Measurements from ENCODE around the gene CAMK1D. TPM values are rescaled to one million over a fixed set of nuclear protein-coding genes. Genes with fewer than 3 reads are reported as not detected.

CAMK1D gene
- polyA plus RNA-seq, 1 donor (not counting 4 experiments of a cell fraction or from before 2014, with no cell fraction given) = 0.76 TPM

- Histone ChIP-seq H3K27me3 (ENCODE audit: control insufficient read depth, extremely low read depth, insufficient read depth, low read length) (peaks cover 6% of the 10 kb centered on the region), H3K4me3 (ENCODE audit: control insufficient read depth in 2 of 3, extremely low read depth in 1 of 3, insufficient read depth in 2 of 3, low read depth in 1 of 3, low read length in 3 of 3) (no peak overlapping the region), H3K9me3 (ENCODE audit: control insufficient read depth, low read depth, low read length) (no peaks in the 10 kb centered on the region), H2AFZ (ENCODE audit: control insufficient read depth, low read length) (no peak overlapping the region), H4K20me1 (ENCODE audit: control insufficient read depth, extremely low read depth, insufficient read depth, low read length) (no peaks in the 10 kb centered on the region), H3K9me1 (ENCODE audit: control insufficient read depth, extremely low read depth, insufficient read depth, low read length) (no peaks in the 10 kb centered on the region), H3K9ac (ENCODE audit: control insufficient read depth, extremely low read depth, insufficient read depth, low read length) (no peak overlapping the region), H3K36me3 (ENCODE audit: control insufficient read depth in 2 of 2, extremely low read depth in 1 of 2, insufficient read depth in 2 of 2, low read length in 2 of 2) (no peaks in the 10 kb centered on the region), H3K4me1 (ENCODE audit: control insufficient read depth, extremely low read depth, insufficient read depth, low read length) (no peaks in the 10 kb centered on the region), H3K79me2 (ENCODE audit: control insufficient read depth, insufficient read depth, low read length) (no peaks in the 10 kb centered on the region), H3K4me2 (ENCODE audit: control insufficient read depth, extremely low read depth, insufficient read depth, low read depth, low read length) (no peak overlapping the region), H3K27ac (ENCODE audit: control insufficient read depth, insufficient read depth, low read length) (no peak overlapping the region)
- no peak for FAIRE-seq
- DNase-seq (ENCODE audit: low read depth, low spot score) = no peak
- no peak for TF ChIP-seq CTCF (optimal IDR thresholded peaks at IDR 0.05 in 1 of 3, IDR thresholded peaks at IDR 0.05 in 1 of 3, conservative IDR thresholded peaks at IDR 0.05 in 1 of 3; ENCODE audit: extremely low read depth in 1 of 3, insufficient read depth in 2 of 3, low read length in 3 of 3)
- no peak for TF ChIP-seq EZH2 (IDR thresholded peaks at IDR 0.05; ENCODE audit: low read length)
- dilution Hi-C loops (cut with MboI; ENCODE audit: extremely low pct_ligation_motif_present, low sequenced_read_pairs) = no loop called here
Observed at GRCh38 chr10:12428447-12429135, 79.2 kb downstream of the CAMK1D start.

- FAIRE-seq = no peak
- H4K20me1 ChIP-seq (ENCODE audit: control insufficient read depth, extremely low read depth, insufficient read depth, low read length) = no peaks in the 10 kb centered on the region
Observed at GRCh38 chr10:12430406-12430982, 81.1 kb downstream of the CAMK1D start.

More at GRCh38 chr10:12430406-12430982, 81.1 kb downstream of the CAMK1D start:
- Histone ChIP-seq H3K9me1 (ENCODE audit: control insufficient read depth, extremely low read depth, insufficient read depth, low read length) (no peaks in the 10 kb centered on the region), H3K79me2 (ENCODE audit: control insufficient read depth, insufficient read depth, low read length) (no peaks in the 10 kb centered on the region), H3K4me2 (ENCODE audit: control insufficient read depth, extremely low read depth, insufficient read depth, low read depth, low read length) (no peak overlapping the region), H2AFZ (ENCODE audit: control insufficient read depth, low read length) (no peak overlapping the region), H3K9me3 (ENCODE audit: control insufficient read depth, low read depth, low read length) (no peaks in the 10 kb centered on the region), H3K36me3 (ENCODE audit: control insufficient read depth in 2 of 2, extremely low read depth in 1 of 2, insufficient read depth in 2 of 2, low read length in 2 of 2) (no peaks in the 10 kb centered on the region), H3K4me1 (ENCODE audit: control insufficient read depth, extremely low read depth, insufficient read depth, low read length) (no peaks in the 10 kb centered on the region), H3K27me3 (ENCODE audit: control insufficient read depth, extremely low read depth, insufficient read depth, low read length) (peaks cover 7% of the 10 kb centered on the region), H3K27ac (ENCODE audit: control insufficient read depth, insufficient read depth, low read length) (no peak overlapping the region), H3K4me3 (ENCODE audit: control insufficient read depth in 2 of 3, extremely low read depth in 1 of 3, insufficient read depth in 2 of 3, low read depth in 1 of 3, low read length in 3 of 3) (no peak overlapping the region), H3K9ac (ENCODE audit: control insufficient read depth, extremely low read depth, insufficient read depth, low read length) (no peak overlapping the region)
- no peak for TF ChIP-seq CTCF (optimal IDR thresholded peaks at IDR 0.05 in 1 of 3, IDR thresholded peaks at IDR 0.05 in 1 of 3, conservative IDR thresholded peaks at IDR 0.05 in 1 of 3; ENCODE audit: extremely low read depth in 1 of 3, insufficient read depth in 2 of 3, low read length in 3 of 3)
- no peak for TF ChIP-seq EZH2 (IDR thresholded peaks at IDR 0.05; ENCODE audit: low read length)
- dilution Hi-C loops (cut with MboI; ENCODE audit: extremely low pct_ligation_motif_present, low sequenced_read_pairs) = no loop called here
- DNase-seq (ENCODE audit: low read depth, low spot score) = no peak

Data from keratinocyte (primary cell).